ENCODE data around the gene ADGRV1. TPM values are rescaled to one million over a fixed set of nuclear protein-coding genes. Genes with fewer than 3 reads are reported as not detected.
A peak's percentile ranks its signal among the peaks of the same experiment; 100 is the strongest.

The ADGRV1 gene
- total RNA-seq, 1 experiment from 2014 or later, result 64.8 TPM

- no peak for DNase-seq
- Histone ChIP-seq H3K23ac (ENCODE audit: insufficient read length, low read depth, low read length) (no peak overlapping the region), H2BK20ac (ENCODE audit: low read depth, low read length, poor library complexity, severe bottlenecking) (no peak overlapping the region), H2BK120ac (ENCODE audit: low read depth, low read length, poor library complexity, severe bottlenecking) (no peak overlapping the region), H2AFZ (ENCODE audit: low read length) (no peak overlapping the region), H3K4ac (ENCODE audit: low read depth, low read length) (no peak overlapping the region), H4K91ac (ENCODE audit: insufficient read length, low read depth, low read length) (no peak overlapping the region), H3K27ac (ENCODE audit: insufficient read length, low read depth, low read length) (no peak overlapping the region), H2BK15ac (ENCODE audit: low read depth, low read length) (no peak overlapping the region), H3K4me2 (ENCODE audit: insufficient read depth, insufficient read length, low read length) (peak overlapping the region; percentile 85), H3K23me2 (ENCODE audit: insufficient read length, low read depth, low read length, poor library complexity, severe bottlenecking) (peaks cover 4% of the 10 kb centered on the region), H2AK5ac (ENCODE audit: insufficient read length, low read length) (no peak overlapping the region), H3K4me1 (ENCODE audit: insufficient read depth, low read length) (peaks cover 15% of the 10 kb centered on the region), H3K18ac (ENCODE audit: insufficient read length, low read depth, low read length) (no peak overlapping the region), H4K5ac (ENCODE audit: insufficient read length, low read depth, low read length) (no peak overlapping the region), H4K8ac (replicated peaks; ENCODE audit: insufficient read length, low read depth, low read length) (no peak overlapping the region), H2BK12ac (ENCODE audit: insufficient read length, low read depth, low read length) (no peak overlapping the region), H3K27me3 (ENCODE audit: insufficient read depth, low read length) (no peaks in the 10 kb centered on the region), H3K9ac (ENCODE audit: extremely low read depth, insufficient read length, low read length) (peak overlapping the region; percentile 25), H3T11ph (ENCODE audit: low read length) (no peak overlapping the region), H4K20me1 (ENCODE audit: control insufficient read depth, insufficient read depth, insufficient read length) (no peaks in the 10 kb centered on the region), H3K79me2 (ENCODE audit: insufficient read depth, low read length) (peaks cover 6% of the 10 kb centered on the region; the same call in 1 of the 2 replicates), H3K56ac (ENCODE audit: insufficient read length, low read depth, low read length) (no peak overlapping the region), H3K14ac (ENCODE audit: insufficient read depth, low read length) (no peak overlapping the region), H3K9me3 (ENCODE audit: control insufficient read depth, low read depth, low read length) (no peaks in the 10 kb centered on the region), H3K79me1 (ENCODE audit: insufficient read depth, low read depth, low read length, poor library complexity, severe bottlenecking) (no peaks in the 10 kb centered on the region), H2BK5ac (ENCODE audit: insufficient read length, low read length) (no peak overlapping the region)
- no peak for TF ChIP-seq CTCF (conservative IDR thresholded peaks at IDR 0.05)
- Mint-ChIP-seq H3K27ac (peak overlapping the region; percentile 8 to 49 (median 14); a peak in 3 of 7 replicates), H3K27me3 (ENCODE audit: low read depth) (no peaks in the 10 kb centered on the region), H3K9me3 (peaks cover 0 to 3% of the 10 kb centered on the region in 2 experiments; a peak in 1 of 5 replicates), H3K36me3 (ENCODE audit: insufficient read depth in 1 of 3, low read depth in 3 of 3) (no peaks in the 10 kb centered on the region), H3K4me3 (peak overlapping the region; percentile 87 to 93), H3K4me1 (peaks cover 73 to 80% of the 10 kb centered on the region in 2 experiments)
- no CpG with 5 or more reads among the region's 9 CpGs for WGBS (ENCODE audit: extremely low coverage, insufficient read length, low lambda C conversion rate)
Measured at GRCh38 chr5:90557391-90557790, 1.2 kb upstream of the ADGRV1 start.

All from H9 (cell line).